ENCODE data around the gene INTS1. TPM values are rescaled to one million over a fixed set of nuclear protein-coding genes. Genes with fewer than 3 reads are reported as not detected.

The INTS1 gene
- total RNA-seq, 1 experiment from 2014 or later = 122 TPM

DNA sequence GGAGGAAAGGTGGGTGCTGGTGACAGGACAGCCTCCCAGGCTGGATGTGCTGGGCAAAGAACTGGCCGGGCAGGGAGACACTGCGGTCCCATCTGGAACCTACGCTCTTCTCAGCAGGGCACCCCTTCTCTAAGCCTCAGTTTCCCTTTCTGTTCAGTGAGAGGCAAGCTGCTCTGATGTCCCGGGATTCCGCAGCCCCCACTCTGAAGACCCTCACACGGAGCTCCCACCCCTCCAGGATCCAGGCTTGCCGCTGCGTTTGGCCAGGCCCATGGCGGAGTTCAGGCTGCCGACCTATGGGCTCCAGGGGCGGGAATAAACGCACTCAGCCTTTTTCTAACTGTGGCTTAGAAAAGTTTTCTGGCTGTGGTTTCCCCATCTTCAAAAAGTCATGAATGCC lies 10.2 kb upstream of the INTS1 start:
- no peaks in the 10 kb centered on the region for H3K4me1 Mint-ChIP-seq (ENCODE audit: low read depth, unreplicated experiment)
- Histone ChIP-seq H3K4me3 (ENCODE audit: low read depth, low read length) (no peak overlapping the region), H3K9me3 (no peaks in the 10 kb centered on the region; the same call in 1 of the 2 replicates), H3K27me3 (replicated peaks; ENCODE audit: control insufficient read depth, insufficient read depth, low read length) (no peaks in the 10 kb centered on the region), H3K36me3 (ENCODE audit: control insufficient read depth, insufficient read depth, low read length) (no peaks in the 10 kb centered on the region), H3K4me1 (no peaks in the 10 kb centered on the region)
- H3K9me3 Mint-ChIP-seq (ENCODE audit: unreplicated experiment) = no peaks in the 10 kb centered on the region
- H3K36me3 Mint-ChIP-seq (ENCODE audit: insufficient read depth, unreplicated experiment) = peaks cover 6% of the 10 kb centered on the region
- TF ChIP-seq, protein P1, sequence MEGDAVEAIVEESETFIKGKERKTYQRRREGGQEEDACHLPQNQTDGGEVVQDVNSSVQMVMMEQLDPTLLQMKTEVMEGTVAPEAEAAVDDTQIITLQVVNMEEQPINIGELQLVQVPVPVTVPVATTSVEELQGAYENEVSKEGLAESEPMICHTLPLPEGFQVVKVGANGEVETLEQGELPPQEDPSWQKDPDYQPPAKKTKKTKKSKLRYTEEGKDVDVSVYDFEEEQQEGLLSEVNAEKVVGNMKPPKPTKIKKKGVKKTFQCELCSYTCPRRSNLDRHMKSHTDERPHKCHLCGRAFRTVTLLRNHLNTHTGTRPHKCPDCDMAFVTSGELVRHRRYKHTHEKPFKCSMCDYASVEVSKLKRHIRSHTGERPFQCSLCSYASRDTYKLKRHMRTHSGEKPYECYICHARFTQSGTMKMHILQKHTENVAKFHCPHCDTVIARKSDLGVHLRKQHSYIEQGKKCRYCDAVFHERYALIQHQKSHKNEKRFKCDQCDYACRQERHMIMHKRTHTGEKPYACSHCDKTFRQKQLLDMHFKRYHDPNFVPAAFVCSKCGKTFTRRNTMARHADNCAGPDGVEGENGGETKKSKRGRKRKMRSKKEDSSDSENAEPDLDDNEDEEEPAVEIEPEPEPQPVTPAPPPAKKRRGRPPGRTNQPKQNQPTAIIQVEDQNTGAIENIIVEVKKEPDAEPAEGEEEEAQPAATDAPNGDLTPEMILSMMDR (IDR thresholded peaks at IDR 0.05; ENCODE audit: insufficient read depth in 1 of 2, low read depth in 1 of 2, low read length in 1 of 2, severe bottlenecking in 1 of 2, unreplicated experiment in 1 of 2) = no peak
- H3K27ac Mint-ChIP-seq (ENCODE audit: unreplicated experiment) = no peak overlapping the region
- no peaks in the 10 kb centered on the region for H3K27me3 Mint-ChIP-seq (ENCODE audit: insufficient read depth, unreplicated experiment)
- intact Hi-C loops (cut with micrococcal nuclease; ENCODE audit: unreplicated experiment) = no loop called here
- POLR2A ChIA-PET = no interaction called here
- DNase-seq = no peak
- no peak overlapping the region for H3K4me3 Mint-ChIP-seq (ENCODE audit: unreplicated experiment)
- CTCF ChIA-PET = no interaction called here
- no TSS peak for BruUV-seq (replicated peaks)

DNA sequence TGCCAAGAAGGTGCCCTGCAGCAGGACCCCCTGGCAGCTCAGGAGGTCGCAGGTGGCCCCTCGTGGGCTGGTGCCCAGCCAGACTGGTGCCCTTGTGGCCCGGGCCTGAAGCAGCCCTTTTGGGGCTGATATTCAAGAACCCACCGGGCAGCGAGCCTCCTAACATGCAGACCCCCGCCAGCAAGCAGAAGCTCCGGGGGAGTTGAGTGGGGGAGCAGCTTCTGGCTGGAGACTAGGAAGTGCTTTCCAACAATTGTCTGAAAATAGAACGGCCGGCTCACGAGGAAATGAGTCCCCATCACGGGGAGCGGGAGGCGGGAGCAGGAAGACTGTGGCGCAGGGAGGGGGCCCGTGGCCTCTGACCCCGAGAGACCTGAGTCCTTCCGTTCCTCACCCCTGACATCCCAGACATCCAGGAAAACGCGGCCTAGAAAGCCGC lies 9.5 kb upstream of the INTS1 start:
- no peak for DNase-seq
- no peaks in the 10 kb centered on the region for H3K4me1 ChIP-seq
- Mint-ChIP-seq H3K27ac (ENCODE audit: unreplicated experiment) (no peak overlapping the region), H3K27me3 (ENCODE audit: insufficient read depth, unreplicated experiment) (no peaks in the 10 kb centered on the region), H3K4me3 (ENCODE audit: unreplicated experiment) (no peak overlapping the region), H3K9me3 (ENCODE audit: unreplicated experiment) (no peaks in the 10 kb centered on the region), H3K4me1 (ENCODE audit: low read depth, unreplicated experiment) (no peaks in the 10 kb centered on the region), H3K36me3 (ENCODE audit: insufficient read depth, unreplicated experiment) (peaks cover 6% of the 10 kb centered on the region)
- H3K27me3 ChIP-seq (replicated peaks; ENCODE audit: control insufficient read depth, insufficient read depth, low read length) = no peaks in the 10 kb centered on the region
- ChIA-PET POLR2A (no interaction called here), CTCF (interaction anchor here (0.6 kb wide), 1 partner anchor 528 kb away, joined by 8 read pairs; no protein-coding TSS in a partner anchor)
- TF ChIP-seq, protein P1 (IDR thresholded peaks at IDR 0.05; ENCODE audit: insufficient read depth in 1 of 2, low read depth in 1 of 2, low read length in 1 of 2, severe bottlenecking in 1 of 2, unreplicated experiment in 1 of 2) = no peak
- BruUV-seq (replicated peaks) = no TSS peak
- no peaks in the 10 kb centered on the region for H3K36me3 ChIP-seq (ENCODE audit: control insufficient read depth, insufficient read depth, low read length)
- H3K9me3 ChIP-seq = no peaks in the 10 kb centered on the region
- no peak overlapping the region for H3K4me3 ChIP-seq (ENCODE audit: low read depth, low read length)
- intact Hi-C loops (cut with micrococcal nuclease; ENCODE audit: unreplicated experiment) = no loop called here

DNA sequence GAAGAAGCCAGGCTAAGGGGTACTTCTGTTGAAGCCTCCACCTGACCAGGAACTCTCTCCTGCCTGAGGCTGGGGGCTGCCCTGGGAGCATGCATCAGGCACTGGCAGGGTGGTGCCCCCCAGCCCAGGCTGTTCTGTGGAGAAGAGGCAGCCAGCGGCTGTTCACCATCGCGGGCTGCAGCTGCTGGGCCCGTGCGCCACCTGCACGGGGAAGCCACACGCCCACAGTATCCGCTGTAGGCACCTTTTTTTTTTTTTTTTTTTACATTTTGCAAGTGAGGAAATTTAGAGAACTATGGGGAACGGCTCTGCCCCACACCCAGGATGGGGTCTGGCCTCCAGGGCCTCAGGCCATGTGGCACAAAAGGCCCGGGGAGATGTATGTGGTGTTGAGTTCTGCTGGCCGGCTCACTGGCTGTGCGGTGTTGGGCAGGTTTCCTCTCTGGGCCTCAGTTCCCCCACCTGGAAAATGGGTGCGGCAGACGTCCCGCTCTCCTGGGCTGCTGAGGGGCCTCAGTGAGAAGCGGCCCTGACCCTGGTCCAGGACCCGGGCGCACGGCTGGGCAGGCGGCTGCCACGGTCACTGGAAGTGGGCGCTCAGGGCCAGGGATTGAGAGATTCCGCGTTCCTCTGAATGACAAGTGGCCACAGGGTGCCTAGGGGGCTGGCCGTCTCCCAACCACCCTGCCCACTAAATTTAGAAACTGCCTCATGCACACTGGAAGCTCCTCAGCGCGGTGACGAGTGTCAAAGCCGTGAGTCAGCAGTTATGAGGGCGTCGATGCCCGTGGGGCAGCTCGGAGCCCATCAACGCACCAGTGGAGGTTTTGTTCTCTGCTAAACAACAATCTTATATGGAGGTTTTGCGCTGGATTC lies 8.8 kb upstream of the INTS1 start:
- ChIA-PET CTCF (interaction anchor here (0.6 kb wide), 1 partner anchor 528 kb away, joined by 8 read pairs; no protein-coding TSS in a partner anchor), POLR2A (no interaction called here)
- H3K4me1 Mint-ChIP-seq (ENCODE audit: low read depth, unreplicated experiment) = no peaks in the 10 kb centered on the region
- H3K27me3 Mint-ChIP-seq (ENCODE audit: insufficient read depth, unreplicated experiment) = no peaks in the 10 kb centered on the region
- no peaks in the 10 kb centered on the region for H3K4me1 ChIP-seq
- H3K9me3 Mint-ChIP-seq (ENCODE audit: unreplicated experiment) = no peaks in the 10 kb centered on the region
- peaks cover 6% of the 10 kb centered on the region for H3K36me3 Mint-ChIP-seq (ENCODE audit: insufficient read depth, unreplicated experiment)
- DNase-seq = peak in 1 of 2 experiments; percentile 32
- H3K4me3 Mint-ChIP-seq (ENCODE audit: unreplicated experiment) = no peak overlapping the region
- no TSS peak for BruUV-seq (replicated peaks)
- no peaks in the 10 kb centered on the region for H3K9me3 ChIP-seq
- H3K36me3 ChIP-seq (ENCODE audit: control insufficient read depth, insufficient read depth, low read length) = no peaks in the 10 kb centered on the region
- no peak overlapping the region for H3K4me3 ChIP-seq (ENCODE audit: low read depth, low read length)
- H3K27me3 ChIP-seq (replicated peaks; ENCODE audit: control insufficient read depth, insufficient read depth, low read length) = no peaks in the 10 kb centered on the region
- H3K27ac Mint-ChIP-seq (ENCODE audit: unreplicated experiment) = no peak overlapping the region
- TF ChIP-seq, protein P1 (IDR thresholded peaks at IDR 0.05; ENCODE audit: insufficient read depth in 1 of 2, low read depth in 1 of 2, low read length in 1 of 2, severe bottlenecking in 1 of 2, unreplicated experiment in 1 of 2) = no peak
- intact Hi-C loops (cut with micrococcal nuclease; ENCODE audit: unreplicated experiment) = no loop called here
